Ovary (tissue), 9 donors: ENCODE results near the gene LYPLAL1. TPM values are rescaled to one million over a fixed set of nuclear protein-coding genes. Genes with fewer than 3 reads are reported as not detected.

Experiments used
- DNase-seq, 5 donors: peaks; one replicate each; pipeline ENCODE4 v3.0.0-alpha.2; 2019 to 2020
- H3K27ac ChIP-seq, 2 donors: fragments of 200-600 bp; one replicate each; pipeline versions ENCODE4 v1.5.1 to v1.8.0; 2019 to 2022
- H3K27me3 ChIP-seq: fragments of 200-600 bp; one replicate; pipeline ENCODE4 v1.8.0; 2022
- H3K36me3 ChIP-seq: fragments of 200-600 bp; sonication (generic); one replicate; pipeline ENCODE4 v1.5.1; 2019
- H3K4me1 ChIP-seq: one replicate; pipeline ENCODE4 v1.8.1; 2013; ENCODE audit warnings: mild to moderate bottlenecking, moderate library complexity; ENCODE audit not compliant: insufficient read depth
- H3K4me3 ChIP-seq: fragments of 200-600 bp; sonication (generic); one replicate; pipeline ENCODE4 v1.5.1; 2017
- H3K9me3 ChIP-seq, 2 donors: fragments of 200-600 bp in 1 of 2; sonication (generic) in 1 of 2; one replicate each; pipeline versions ENCODE4 v1.5.1 to v1.8.1; 2013 to 2019; ENCODE audit warnings: mild to moderate bottlenecking in 1 of 2, moderate library complexity in 1 of 2
- CTCF ChIP-seq, 3 donors: fragments of 450-650 bp in 2 of 3; fragments of 200-600 bp in 1 of 3; IDR thresholded peaks; one replicate each; pipeline versions ENCODE4 v1.5.1 to v1.8.0; 2016 to 2022; ENCODE audit warnings: antibody characterized with exemption in 3 of 3, mild to moderate bottlenecking in 1 of 3
- EP300 ChIP-seq: sonication (generic); formaldehyde crosslinking; IDR thresholded peaks from one replicate; pipeline ENCODE4 v1.6.1; 2017; ENCODE audit warnings: antibody characterized with exemption
- POLR2A ChIP-seq: fragments of 450-650 bp; IDR thresholded peaks from one replicate; pipeline ENCODE4 v1.6.1; 2017; ENCODE audit warnings: antibody characterized with exemption, mild to moderate bottlenecking, moderate library complexity
- WGBS, 3 donors: extraction: QIAGEN DNeasy Blood & Tissue Kit in 1 of 3; methylation state at CpG; one replicate each; pipeline versions ENCODE4 v1.1.5 to v1.1.7; 2013 to 2017; 5-methylcytosine and 5-hydroxymethylcytosine counted together
- intact Hi-C, 4 donors: fragments of 100-400 bp; cut with DNase I; formaldehyde crosslinking; loops; one replicate each; pipeline versions ENCODE4 v1.11.0 to v1.15.1; 2022 to 2023
- polyA plus RNA-seq, 2 donors: library from polyadenylated mRNA; stranded (reverse); fragments of 200-250 nt in 1 of 2; fragments of 350-450 nt in 1 of 2; fragmentation: Illumina TruSeq in 1 of 2; extraction: RNeasy Lipid Tissue Mini Kit (QIAGEN cat#74804) in 1 of 2; gene quantifications; one replicate each; pipeline ENCODE4 v1.2.3, GENCODE V29; 2013 to 2014
- total RNA-seq, 7 donors: library from RNA; depleted of rRNA in 2 of 7; stranded (reverse); fragments of >200 nt in 2 of 7; fragmentation: NEBNext Ultra II Directional in 3 of 7; extraction: Animal tissue kit (Norgen Biotek cat#: 25700) in 3 of 7; gene quantifications; one replicate each; pipeline versions ENCODE4 v1.1.0 to v1.2.4, GENCODE V29; 2016 to 2023
- donor health status: DM: no; HTN: no; CAD: no; lungs with moderate emphysema.
- donor health status: DM: no; HTN: no; CAD: no.
- donor health status: Bipolar disorder and iron deficiency.
- donor health status: DM: yes; HTN: yes; CAD: no.
- donor health status: DM: no; HTN: no; CAD: no.
- donor health status: DM: yes; HTN: yes; CAD: no.

The LYPLAL1 gene
- total and polyA plus RNA-seq, 9 donors = 14.7 to 43.8 (median 36.8) TPM

- Histone ChIP-seq H3K4me1 (peaks cover 9% of the 10 kb centered on the region), H3K27ac (no peak overlapping the region), H3K4me3 (no peak overlapping the region), H3K9me3 (no peaks in the 10 kb centered on the region), H3K27me3 (no peaks in the 10 kb centered on the region), H3K36me3 (no peaks in the 10 kb centered on the region)
- intact Hi-C loops = loop anchor here in 1 of 4 donors (10.0 kb wide), 1 partner anchor 834 kb away; the partner anchor contains the start of gene TGFB2
- TF ChIP-seq POLR2A = no peak
- TF ChIP-seq EP300 = no peak
- no peak for TF ChIP-seq CTCF (IDR thresholded peaks at IDR 0.05)
- no peak for DNase-seq
Observed at GRCh38 chr1:219179293-219179692, 5.6 kb downstream of the LYPLAL1 start.

- DNase-seq = no peak
- Histone ChIP-seq H3K4me1 (peaks cover 2% of the 10 kb centered on the region), H3K27ac (no peak overlapping the region), H3K4me3 (no peak overlapping the region), H3K27me3 (no peaks in the 10 kb centered on the region), H3K36me3 (no peaks in the 10 kb centered on the region), H3K9me3 (no peaks in the 10 kb centered on the region)
- 81 to 91% (median 87%) methylated on average over 1 of the region's 1 CpG for WGBS, 3 donors
- no peak for TF ChIP-seq CTCF (IDR thresholded peaks at IDR 0.05)
- no peak for TF ChIP-seq POLR2A
- TF ChIP-seq EP300 = no peak
- intact Hi-C loops = no loop called here
Observed at GRCh38 chr1:219184337-219184736, 10.7 kb downstream of the LYPLAL1 start.

- H3K27me3 ChIP-seq = no peaks in the 10 kb centered on the region
- intact Hi-C loops = no loop called here
- H3K9me3 ChIP-seq = no peaks in the 10 kb centered on the region
- H3K27ac ChIP-seq = no peak overlapping the region
- H3K36me3 ChIP-seq = no peaks in the 10 kb centered on the region
- WGBS, 3 donors = 96 to 99% (median 98%) methylated on average over 3 of the region's 3 CpGs
- no peak overlapping the region for H3K4me3 ChIP-seq
- TF ChIP-seq POLR2A (no peak), CTCF (IDR thresholded peaks at IDR 0.05) (no peak), EP300 (no peak)
- DNase-seq = no peak
- H3K4me1 ChIP-seq = no peaks in the 10 kb centered on the region
Observed at GRCh38 chr1:219185486-219186117, 11.9 kb downstream of the LYPLAL1 start.

- no peaks in the 10 kb centered on the region for H3K4me1 ChIP-seq
- no peak for DNase-seq
- H3K36me3 ChIP-seq = no peaks in the 10 kb centered on the region
- 80 to 88% (median 85%) methylated on average over 3 of the region's 3 CpGs for WGBS, 3 donors
- no peaks in the 10 kb centered on the region for H3K9me3 ChIP-seq
- TF ChIP-seq EP300 = no peak
- no peak for TF ChIP-seq CTCF (IDR thresholded peaks at IDR 0.05)
- TF ChIP-seq POLR2A = no peak
- H3K4me3 ChIP-seq = no peak overlapping the region
- H3K27ac ChIP-seq = no peak overlapping the region
- intact Hi-C loops = no loop called here
- H3K27me3 ChIP-seq = no peaks in the 10 kb centered on the region
Observed at GRCh38 chr1:219188331-219188803, 14.7 kb downstream of the LYPLAL1 start.
